MM.1S (cell line): ENCODE results near the gene HSD17B7.
"Not testable (repeated sequence)": the region's sequence is repeated elsewhere in the genome, so short reads cannot be mapped to it uniquely, and the experiment has no call there.

ENCODE experiments used
- EZH2phosphoT487 ChIP-seq: fragments of 300-600 bp; sonication (generic); IDR thresholded peaks from 2 replicates; pipeline ENCODE4 v1.6.1; 2018; ENCODE audit warnings: antibody characterized with exemption, low read length
- TF ChIP-seq, protein P1 (sequence below): fragments of 300-600 bp; sonication (generic); IDR thresholded peaks from 2 replicates; pipeline ENCODE4 v1.5.1; 2016; ENCODE audit warnings: antibody characterized with exemption, low read length, mixed read lengths

DNA sequence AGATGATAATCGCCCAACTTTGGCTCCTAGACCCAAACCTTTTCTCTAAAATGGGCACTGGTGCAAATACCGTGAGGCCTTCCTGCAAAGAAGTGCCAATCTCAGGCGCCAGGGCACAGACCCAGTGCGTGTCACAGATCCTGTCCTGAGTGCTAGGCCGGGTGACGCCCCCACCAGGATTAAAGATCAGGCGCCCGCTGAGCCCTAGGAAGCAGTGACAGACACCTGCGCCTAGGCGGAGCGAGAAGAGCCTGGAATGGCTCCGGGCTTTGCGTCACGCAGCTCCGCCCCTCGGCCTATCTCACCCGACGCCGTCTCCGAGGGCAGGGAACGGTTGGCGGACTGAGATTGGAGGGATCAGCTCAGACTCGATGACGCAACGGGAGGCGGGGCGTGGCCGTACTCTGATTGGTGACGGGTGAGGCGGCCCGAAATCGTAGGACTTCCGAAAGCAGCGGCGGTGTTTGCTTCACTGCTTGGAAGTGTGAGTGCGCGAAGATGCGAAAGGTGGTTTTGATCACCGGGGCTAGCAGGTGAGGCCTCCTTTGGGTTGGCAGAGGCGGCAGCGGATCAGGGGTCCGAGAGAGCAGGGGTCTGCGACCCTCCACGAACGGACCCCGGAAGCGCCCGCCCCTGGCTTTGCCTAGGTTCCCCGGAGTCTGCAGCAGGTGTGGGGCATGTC is at the start of gene HSD17B7:
- TF ChIP-seq, protein P1, sequence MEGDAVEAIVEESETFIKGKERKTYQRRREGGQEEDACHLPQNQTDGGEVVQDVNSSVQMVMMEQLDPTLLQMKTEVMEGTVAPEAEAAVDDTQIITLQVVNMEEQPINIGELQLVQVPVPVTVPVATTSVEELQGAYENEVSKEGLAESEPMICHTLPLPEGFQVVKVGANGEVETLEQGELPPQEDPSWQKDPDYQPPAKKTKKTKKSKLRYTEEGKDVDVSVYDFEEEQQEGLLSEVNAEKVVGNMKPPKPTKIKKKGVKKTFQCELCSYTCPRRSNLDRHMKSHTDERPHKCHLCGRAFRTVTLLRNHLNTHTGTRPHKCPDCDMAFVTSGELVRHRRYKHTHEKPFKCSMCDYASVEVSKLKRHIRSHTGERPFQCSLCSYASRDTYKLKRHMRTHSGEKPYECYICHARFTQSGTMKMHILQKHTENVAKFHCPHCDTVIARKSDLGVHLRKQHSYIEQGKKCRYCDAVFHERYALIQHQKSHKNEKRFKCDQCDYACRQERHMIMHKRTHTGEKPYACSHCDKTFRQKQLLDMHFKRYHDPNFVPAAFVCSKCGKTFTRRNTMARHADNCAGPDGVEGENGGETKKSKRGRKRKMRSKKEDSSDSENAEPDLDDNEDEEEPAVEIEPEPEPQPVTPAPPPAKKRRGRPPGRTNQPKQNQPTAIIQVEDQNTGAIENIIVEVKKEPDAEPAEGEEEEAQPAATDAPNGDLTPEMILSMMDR, result not testable (repeated sequence)
- not testable (repeated sequence) for TF ChIP-seq EZH2phosphoT487
